ENCODE measurements around the gene MRPL58.
"Not testable (repeated sequence)": the region's sequence is repeated elsewhere in the genome, so short reads cannot be mapped to it uniquely, and the experiment has no call there.

MRPL58 gene

GRCh38 chr17:75013092-75013559, 656 bp downstream of the MRPL58 start:
- DNase-seq (ENCODE audit: low read depth in 4 of 4, low spot score in 1 of 4), result no peak

- no peak for DNase-seq (ENCODE audit: low read depth in 4 of 4, low spot score in 1 of 4)
Measured at GRCh38 chr17:75019146-75019545, 6.7 kb downstream of the MRPL58 start.

- DNase-seq (ENCODE audit: low read depth in 4 of 4, low spot score in 1 of 4), result no peak
Measured at GRCh38 chr17:75019710-75020109, 7.2 kb downstream of the MRPL58 start.

DNA sequence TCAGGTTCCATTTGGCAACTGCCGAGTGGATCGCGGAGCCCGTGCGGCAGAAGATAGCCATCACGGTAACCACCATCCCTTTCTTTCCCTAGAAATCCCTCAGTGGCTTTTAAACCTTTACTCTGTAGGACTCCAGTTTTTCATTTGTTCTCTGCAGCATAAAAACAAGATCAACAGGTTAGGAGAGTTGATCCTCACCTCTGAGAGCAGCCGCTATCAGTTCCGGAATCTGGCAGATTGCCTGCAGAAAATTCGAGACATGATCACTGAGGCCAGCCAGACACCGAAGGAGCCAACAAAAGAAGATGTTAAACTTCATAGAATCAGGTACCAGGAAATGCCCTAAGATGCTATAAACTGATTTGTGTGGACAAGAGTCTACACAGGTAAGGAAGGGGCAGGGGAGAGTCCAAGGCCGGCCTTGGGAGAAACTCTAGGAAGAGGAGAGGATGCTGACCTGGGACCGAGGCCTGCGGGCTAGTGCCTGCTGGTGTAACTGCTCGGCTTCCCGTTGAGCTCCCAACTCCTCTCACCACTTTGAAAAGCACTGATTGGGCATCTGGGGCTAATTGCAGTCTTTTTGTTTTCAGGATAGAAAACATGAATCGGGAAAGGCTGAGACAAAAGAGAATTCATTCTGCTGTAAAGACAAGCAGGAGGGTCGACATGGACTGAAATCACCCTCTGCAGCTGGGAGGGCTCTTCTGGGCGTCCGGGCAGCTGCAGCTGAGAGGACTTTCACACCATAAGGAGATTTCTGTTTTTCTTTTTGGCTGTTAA, 8.1 kb downstream of the MRPL58 start:
- DNase-seq (ENCODE audit: low read depth in 4 of 4, low spot score in 1 of 4), result no peak

DNA sequence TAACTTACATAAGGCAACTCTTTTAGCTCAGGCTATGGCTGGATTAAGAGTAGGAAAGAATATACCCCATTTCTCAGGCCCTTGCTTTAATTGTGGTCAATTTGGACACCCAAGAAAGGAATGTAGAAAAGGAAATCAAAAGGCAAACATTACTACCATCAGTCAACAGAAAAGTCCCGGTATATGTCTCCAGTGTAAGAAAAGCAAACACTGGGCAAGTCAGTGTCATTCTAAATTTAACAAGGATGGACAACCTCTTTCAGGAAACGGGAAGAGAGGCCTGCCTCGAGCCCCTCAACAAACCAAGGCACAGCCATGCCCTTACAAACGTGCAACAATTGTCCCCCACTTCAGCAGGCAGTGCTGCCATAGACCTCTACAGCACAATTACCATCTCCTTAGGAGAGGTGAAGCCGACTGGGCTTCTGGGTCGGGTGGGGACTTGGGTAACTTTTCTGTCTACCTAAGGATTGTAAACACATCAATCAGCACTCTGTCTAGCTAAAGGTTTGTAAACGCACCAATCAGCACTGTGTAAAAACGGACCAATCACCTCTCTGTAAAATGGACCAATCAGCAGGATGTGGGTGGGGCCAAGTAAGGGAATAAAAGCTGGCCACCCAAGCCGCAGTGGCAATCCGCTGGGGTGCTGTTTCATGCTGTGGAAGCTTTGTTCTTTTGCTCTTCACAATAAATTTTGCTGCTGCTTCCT, 12.4 kb downstream of the MRPL58 start:
- no peak for DNase-seq (ENCODE audit: low read depth in 4 of 4, low spot score in 1 of 4)

GRCh38 chr17:75025398-75025734, 12.9 kb downstream of the MRPL58 start:
- DNase-seq (ENCODE audit: low read depth in 4 of 4, low spot score in 1 of 4), result not testable (repeated sequence)

- DNase-seq (ENCODE audit: low read depth in 4 of 4, low spot score in 1 of 4), result not testable (repeated sequence)
Measured at GRCh38 chr17:75026650-75027049, 14.2 kb downstream of the MRPL58 start.

- no peak for DNase-seq (ENCODE audit: low read depth in 4 of 4, low spot score in 1 of 4)
Measured at GRCh38 chr17:75030161-75030560, 17.7 kb downstream of the MRPL58 start.

DNA sequence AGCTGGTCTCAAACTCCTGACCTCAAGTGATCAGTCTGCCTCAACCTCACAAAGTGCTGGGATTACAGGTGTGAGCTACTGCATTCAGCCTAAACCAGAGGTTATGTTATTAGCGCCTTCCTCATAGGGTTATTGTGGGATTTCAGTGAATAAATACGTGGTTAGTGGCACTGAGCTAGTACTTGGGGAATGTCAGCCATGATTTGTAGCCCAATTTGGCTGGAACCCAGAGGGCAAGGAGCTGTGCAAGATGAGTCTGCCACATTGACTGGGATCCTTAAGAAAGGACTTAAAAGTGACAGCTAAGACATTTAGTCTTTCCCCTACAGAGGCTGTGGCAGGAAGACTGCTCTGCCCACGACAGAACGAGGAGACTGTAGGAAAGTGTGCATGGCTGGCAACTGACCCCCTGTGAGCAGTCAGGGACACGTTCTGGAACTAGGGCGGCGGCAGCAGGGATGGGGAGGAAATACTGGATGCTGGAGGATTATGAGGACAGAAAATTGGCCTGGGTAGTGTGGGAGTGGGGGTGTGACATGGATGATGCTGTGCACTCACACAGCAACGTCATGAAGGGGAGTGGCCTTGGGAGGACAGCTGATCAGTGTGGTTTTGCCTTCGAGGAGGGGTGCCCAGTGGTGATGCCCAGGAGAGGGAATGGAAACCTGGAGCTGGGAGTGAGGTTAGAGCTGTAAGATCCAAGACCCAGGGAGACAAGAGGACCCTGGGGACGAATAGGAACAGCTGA, 19.7 kb downstream of the MRPL58 start:
- peak in 1 of 4 experiments; percentile 55 for DNase-seq (ENCODE audit: low read depth in 4 of 4, low spot score in 1 of 4)

DNA sequence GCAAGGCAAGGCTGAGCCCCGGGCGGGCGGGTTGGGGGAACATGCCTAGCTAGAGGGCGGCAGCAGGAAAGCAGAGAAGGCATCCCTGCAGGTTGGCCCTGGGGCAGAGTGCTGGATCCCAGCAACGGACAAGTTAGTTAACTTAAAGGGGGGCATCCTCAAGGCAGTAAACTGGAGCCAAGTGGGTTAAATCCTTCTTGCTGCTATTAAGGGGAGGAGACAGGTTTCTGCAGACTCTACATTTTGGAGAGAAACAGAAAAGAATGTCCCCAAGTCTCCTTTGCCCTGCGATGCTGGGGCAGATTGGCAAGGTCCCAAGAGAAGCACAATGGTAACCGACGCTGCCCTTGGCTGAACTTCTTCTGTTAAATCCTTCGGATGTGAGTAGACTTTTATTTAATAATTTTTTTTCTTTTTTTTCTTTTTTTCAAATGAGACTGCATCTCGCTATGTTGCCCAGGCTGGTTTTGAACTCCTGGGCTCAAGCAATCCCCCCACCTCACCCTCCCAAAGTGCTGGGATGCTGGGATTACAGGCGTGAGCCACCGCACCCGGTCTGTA, 20.3 kb downstream of the MRPL58 start:
- DNase-seq (ENCODE audit: low read depth in 4 of 4, low spot score in 1 of 4), result no peak

DNA sequence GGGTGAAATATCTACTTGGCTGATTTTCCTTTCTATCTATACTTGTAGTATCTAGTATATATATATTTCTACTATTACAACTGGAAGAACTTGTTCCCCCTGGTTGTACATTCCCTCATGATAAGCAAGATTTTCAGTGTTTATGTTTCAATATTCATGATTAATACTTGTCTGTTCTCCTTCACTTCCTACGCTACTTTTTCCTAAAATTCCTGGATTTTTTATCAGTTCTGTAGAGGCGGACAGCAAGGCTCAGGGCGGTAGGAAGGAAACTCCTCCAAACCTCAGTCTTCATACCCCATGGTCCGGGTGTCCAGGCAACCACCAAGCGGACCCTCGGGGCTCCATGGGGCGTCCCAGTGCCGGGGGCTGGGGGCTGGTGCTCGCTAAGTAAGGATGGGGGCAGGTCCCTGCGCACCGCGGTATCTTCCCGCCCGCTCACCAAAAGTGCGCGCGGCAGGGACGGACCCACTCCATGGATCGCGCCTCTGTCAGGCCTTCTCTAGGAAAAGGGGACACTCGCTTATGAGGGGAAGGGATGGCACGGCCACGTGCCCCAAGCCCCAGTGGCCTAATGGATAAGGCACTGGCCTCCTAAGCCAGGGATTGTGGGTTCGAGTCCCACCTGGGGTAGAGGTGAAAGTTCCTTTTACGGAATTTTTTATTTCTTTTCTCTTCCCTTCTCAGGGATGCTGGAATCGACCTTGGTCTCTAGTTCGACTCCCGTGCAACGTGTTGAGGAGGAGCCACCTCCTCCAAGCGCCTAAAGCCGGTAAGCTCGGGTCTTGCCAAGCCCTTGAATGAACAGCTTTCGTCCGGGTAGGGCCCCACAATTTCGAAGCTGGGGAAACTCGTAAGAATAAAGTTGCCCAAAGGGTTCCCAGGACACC, 21.1 kb downstream of the MRPL58 start:
- peak in 3 of 4 experiments; percentile 93 to 96 (median 95) for DNase-seq (ENCODE audit: low read depth in 4 of 4, low spot score in 1 of 4)

GRCh38 chr17:75034236-75034908, 21.9 kb downstream of the MRPL58 start:
- DNase-seq (ENCODE audit: low read depth in 4 of 4, low spot score in 1 of 4), result peak in 3 of 4 experiments; percentile 91 to 94 (median 93)

DNA sequence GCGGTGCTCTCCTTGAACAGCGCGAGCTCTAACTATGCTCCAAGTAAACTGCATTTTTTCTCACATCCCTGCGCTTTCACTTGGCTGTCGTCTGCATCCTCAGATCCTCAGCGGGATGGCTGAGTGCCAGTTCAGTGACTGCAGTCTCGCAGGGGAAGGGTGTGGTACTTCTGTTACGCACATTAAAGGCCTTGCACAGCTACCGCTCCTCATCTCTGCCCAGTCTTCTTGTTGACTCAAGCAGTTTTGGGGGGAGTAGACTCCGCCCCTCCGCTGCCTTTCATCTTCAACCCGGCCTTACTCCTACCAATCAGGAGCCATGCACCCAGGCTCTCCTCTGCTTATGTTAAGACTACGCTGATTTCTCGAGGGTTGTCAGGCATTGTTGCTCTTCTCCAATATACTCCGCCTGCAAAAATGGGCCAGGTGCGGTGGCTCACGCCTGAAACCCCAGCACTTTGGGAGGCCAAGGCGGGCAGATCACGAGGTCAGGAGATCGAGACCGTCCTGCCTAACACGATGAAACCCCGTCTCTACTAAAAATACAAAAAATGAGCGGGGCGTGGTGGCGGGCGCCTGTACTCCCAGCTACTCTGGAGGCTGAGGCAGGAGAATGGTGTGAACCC, 24.3 kb downstream of the MRPL58 start:
- peak in 3 of 4 experiments; percentile 48 to 64 (median 60) for DNase-seq (ENCODE audit: low read depth in 4 of 4, low spot score in 1 of 4)

GRCh38 chr17:75039238-75039637, 26.8 kb downstream of the MRPL58 start:
- no peak for DNase-seq (ENCODE audit: low read depth in 4 of 4, low spot score in 1 of 4)

DNA sequence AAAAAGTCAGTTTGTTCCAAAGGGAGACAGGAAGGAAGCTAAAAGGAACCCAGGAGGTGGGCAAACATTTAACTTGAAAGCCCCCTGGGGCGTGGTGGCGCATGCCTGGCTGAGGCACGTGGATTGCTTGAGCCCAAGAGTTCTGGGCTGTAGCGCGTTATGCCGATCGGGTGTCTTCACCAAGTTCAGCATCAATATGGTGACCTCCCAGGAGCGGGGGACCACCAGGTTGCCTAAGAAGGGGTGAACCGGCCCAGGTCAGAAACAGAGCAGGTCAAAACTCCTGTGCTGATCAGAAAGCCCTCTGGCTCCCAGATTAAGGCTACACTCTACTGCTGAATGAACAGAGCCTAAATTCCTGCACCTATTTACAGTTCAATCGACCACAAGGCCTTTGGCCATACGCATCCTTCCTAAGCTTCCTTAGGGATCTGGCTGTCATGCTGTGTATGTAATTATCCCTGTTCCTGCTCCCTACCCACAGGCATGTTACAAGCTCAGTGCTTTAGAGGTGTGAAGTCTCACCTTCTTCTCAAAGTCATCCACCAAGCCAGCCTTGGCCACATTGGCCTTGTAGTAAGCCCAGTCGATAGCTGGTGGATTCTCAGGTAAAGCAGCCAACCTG, 29.3 kb downstream of the MRPL58 start:
- no peak for DNase-seq (ENCODE audit: low read depth in 4 of 4, low spot score in 1 of 4)

- DNase-seq (ENCODE audit: low read depth in 4 of 4, low spot score in 1 of 4), result not testable (repeated sequence)
Measured at GRCh38 chr17:75043789-75044188, 31.3 kb downstream of the MRPL58 start.

- no peak for DNase-seq (ENCODE audit: low read depth in 4 of 4, low spot score in 1 of 4)
Measured at GRCh38 chr17:75044716-75045115, 32.2 kb downstream of the MRPL58 start.

- DNase-seq (ENCODE audit: low read depth in 4 of 4, low spot score in 1 of 4), result not testable (repeated sequence)
Measured at GRCh38 chr17:75045946-75046406, 33.5 kb downstream of the MRPL58 start.
